Activated CD8-positive, alpha-beta memory T cell treated with anti-CD3 and anti-CD28 coated beads for 36 hours (primary cell): ENCODE data around the gene GAL. TPM values are rescaled to one million over a fixed set of nuclear protein-coding genes. Genes with fewer than 3 reads are reported as not detected.

ENCODE experiments used
- CTCF ChIA-PET: fragments of 350-600 bp; sonication (Branson Sonifier 250); formaldehyde crosslinking; loops from one replicate; lab custom pipeline; 2021; ENCODE audit warnings: antibody characterized with exemption; lab: Charles Lee
- POLR2A ChIA-PET: fragments of 350-600 bp; sonication (Branson Sonifier 250); formaldehyde crosslinking; loops from one replicate; lab custom pipeline; 2021; ENCODE audit warnings: antibody characterized with exemption; lab: Charles Lee
- total RNA-seq, 2 experiments: library from RNA; stranded (reverse); gene quantifications; one replicate each; pipeline ENCODE4 v1.2.3, GENCODE V29; 2021

The GAL gene
- total RNA-seq, 2 experiments from 2014 or later: 2.0 to 2.6 TPM

DNA sequence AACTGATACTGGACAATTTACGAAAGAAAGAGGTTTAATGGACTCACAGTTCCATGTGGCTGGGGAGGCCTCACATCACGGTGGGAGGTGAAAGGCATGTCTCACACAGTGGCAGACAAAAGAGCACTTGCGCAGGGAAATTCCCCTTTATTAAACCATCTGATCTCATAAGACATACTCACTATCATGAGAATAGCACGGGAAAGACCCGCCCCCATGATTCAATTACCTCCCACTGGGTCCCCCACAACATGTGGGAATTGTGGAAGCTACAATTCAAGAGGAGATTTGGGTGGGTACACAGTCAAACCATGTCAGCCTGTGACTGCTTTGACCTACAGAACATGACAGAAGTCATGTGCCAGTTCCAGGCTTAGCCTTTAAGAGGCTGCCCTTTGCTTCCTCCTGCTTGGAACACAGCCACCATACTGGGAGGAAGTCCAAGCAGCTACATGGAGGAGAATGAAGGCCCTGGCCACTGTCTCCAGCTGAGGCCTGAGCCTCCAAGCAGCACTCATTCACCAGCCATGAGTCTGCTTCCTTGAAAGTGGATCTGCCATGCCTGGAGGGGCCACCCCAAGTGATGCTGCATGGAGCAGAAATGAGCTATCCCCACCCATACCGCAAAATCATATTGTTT, 10.9 kb upstream of the GAL start:
- POLR2A ChIA-PET: no interaction called here
- CTCF ChIA-PET: interaction anchor here (1.0 to 1.6 kb wide), 2 partner anchors 31 to 171 kb away, joined by 3 to 4 read pairs; no protein-coding TSS in a partner anchor

DNA sequence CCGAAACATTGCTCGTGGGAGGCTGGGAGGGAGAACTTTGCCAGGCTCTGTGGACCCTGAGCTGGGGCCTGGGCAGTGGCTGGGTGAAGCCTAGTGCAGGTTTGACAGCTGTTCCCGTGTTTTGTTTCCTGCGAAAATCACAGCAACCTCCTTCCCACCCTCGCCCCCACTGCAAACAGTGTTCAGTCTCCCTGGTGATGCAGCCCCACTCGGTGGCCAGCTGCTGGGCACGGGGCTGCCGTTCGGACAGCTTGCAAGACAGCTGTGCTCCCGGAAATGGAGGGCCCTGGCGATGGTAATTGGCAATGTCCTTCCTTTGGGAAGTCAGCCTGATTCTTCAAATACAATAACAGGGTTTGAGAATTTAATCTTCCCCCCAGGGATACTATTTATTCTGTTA, 10.4 kb upstream of the GAL start:
- ChIA-PET CTCF (interaction anchor here (1.0 kb wide), 1 partner anchor 170 kb away, joined by 4 read pairs; no protein-coding TSS in a partner anchor), POLR2A (no interaction called here)

DNA sequence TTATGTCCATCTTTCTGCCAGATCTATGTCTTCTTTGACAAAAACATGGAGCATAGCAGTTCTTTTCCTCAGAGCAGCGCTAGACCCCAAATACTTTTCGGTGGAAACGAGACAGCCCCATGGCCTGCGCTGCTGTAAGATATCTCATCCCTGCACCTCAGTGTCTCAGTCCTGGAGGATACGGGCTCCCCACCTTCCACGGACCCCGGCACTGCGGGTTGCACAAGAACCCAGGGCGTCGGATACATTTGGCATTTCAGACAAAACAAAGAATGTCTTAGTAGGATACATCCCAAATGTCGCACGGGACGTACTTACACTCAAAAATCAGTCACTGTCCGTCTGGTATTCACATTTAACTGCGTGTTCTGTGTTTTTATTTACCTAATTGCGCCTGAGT, 9.9 kb upstream of the GAL start:
- ChIA-PET POLR2A (no interaction called here), CTCF (no interaction called here)

DNA sequence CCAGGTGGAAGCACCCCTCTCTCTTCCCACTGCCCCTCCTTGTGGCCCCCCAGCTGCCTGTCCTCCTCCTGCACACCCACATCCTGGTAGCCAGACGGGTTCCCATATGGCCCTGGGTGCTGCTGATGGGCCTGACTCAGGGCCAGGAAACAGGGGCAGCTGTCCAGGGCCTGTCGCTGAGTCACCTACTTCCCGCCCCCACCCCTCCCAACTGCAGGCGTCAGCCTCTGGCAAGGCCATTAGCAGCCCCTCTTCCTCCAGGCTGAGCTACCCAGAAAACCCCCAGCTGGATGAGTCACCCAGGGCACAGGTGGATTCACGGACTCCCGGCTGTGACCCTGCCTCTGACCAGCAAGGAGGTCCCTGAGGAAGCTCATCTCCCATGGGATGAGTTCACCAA, 6.9 kb upstream of the GAL start:
- CTCF ChIA-PET: no interaction called here
- POLR2A ChIA-PET: no interaction called here

DNA sequence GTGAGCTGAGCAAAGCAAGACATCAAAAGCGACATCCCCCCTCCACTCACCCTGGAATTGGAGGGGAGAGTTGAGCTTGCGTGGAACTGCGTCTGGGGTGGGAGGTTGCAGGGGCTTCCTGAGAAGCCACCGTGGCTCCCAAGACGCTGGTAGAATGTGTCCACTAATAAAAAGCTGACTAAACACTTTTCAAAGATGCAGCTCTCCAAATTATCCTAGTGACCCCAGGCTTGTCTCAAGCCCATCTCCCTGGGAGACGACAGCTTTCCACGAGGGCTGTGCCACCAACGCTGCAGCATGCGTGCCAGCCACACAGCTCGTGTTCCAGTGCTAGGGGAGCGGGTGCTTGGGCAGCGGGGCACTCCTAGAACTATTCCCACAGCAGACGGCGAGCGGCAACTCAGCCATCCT, 6.3 kb upstream of the GAL start:
- ChIA-PET CTCF (no interaction called here), POLR2A (no interaction called here)

DNA sequence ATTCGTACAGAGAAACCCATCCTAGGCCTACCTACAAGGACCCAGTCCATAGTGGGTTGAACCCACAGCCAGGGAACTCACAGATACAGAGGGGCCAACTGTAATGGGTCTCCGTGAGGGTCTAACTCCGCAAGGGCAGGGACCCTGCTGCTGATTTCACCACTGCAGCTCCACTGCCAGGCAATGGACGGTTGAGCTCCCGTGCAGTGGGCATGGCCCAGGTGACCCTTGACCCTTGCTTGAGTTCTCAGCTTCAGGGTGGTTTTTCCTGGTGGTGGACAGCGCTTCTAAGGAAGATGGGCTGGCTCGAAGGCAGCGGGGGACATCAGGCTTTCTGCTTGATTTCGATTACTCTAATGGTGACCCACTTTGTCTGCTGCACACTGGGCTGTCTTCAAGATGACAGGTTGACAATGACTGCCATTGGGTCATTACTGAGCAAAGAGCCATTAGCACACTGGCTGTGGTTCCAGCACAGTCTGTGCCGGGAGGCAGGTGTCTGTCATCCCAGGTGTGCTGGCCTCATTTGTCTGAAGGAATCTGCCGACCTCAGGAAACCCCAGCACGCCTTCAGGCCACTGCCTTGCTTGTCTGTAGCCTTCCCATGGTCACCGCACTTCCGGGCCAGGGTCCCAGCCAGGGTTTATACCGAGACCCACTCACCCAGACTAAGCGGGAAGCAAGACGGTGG, 3.7 kb upstream of the GAL start:
- POLR2A ChIA-PET: no interaction called here
- CTCF ChIA-PET: no interaction called here

DNA sequence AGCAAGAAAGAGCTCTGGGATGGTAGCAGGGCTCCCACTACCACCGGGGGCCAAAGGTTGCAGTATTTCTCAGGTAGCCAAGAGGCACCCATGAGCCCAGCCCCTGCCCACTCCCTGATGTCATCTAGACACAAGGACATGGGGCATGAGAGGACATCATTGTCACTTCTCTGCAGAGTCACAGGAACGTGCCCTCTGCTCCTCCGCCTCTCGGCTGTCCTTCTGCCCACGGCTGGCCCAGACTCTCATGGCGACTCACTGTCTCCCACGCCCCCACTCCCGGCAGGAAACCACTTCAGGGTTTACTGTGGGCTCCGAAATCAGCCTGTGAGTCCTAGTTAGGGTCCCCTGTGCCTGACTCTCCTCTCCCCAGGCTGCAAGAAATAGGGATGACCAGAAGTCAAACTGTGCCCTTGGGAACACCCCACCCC, 1.8 kb upstream of the GAL start:
- ChIA-PET POLR2A (no interaction called here), CTCF (no interaction called here)

DNA sequence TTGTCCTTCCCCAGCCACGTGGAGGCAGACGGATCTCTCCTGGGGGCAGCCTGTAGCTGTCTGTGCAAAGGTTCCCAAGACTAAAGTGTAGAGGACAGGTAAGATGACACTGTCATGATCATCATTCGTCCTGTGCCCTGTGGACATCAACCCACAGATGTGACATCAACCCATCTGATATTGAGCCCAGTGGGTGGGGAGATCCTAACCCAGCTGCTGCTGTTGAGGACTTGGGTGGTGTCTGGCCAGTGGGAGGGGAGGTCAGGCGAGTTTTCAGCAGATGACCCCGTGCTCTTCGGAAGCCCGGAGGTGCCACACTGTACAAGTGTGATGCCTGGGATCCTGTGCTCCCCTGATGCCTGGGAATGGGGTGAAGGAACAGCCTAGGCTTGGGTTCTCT, 1.2 kb upstream of the GAL start:
- POLR2A ChIA-PET: no interaction called here
- CTCF ChIA-PET: no interaction called here

DNA sequence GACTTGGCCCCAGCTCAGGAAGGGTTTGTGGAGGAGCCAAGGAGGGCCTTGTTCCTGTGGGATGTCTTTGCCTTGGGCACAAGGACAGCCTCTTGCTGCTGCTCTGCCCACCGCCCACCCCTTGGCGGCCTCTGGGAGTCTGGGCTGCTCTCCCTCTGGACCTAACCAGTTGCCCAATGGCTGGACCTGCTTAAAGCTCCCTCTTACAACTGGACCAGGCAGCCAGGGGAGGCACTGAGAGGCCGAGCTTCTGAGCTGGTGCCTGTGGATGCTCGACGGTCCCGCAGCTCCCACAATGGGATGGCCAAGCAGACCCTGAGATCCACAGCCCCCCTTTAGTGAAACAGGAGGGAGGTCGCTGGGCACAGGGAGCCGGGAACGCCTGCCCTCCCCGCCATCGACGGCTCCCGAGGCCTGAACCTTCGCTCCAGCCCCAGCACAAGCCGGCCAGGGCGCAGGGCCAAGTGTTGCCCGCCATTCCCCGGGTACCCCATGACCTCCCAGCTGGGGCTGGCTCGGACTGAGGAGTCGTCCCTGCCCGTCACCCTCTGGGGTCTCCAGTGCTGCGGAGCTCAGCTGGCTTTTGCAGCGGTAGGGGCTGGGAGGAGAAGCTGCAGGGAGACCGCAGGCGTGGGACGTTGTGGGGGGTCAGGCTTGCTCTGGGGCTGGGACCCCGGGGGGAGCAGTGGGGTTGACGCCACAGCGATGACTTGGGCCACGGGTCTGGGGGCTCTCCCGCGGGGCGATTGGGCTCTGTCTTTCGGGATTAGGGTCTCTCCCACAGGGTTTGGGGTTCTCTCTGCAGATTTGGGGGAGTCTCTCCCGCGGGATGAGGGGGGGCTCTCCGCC, 584 bp upstream of the GAL start:
- ChIA-PET POLR2A (no interaction called here), CTCF (no interaction called here)

DNA sequence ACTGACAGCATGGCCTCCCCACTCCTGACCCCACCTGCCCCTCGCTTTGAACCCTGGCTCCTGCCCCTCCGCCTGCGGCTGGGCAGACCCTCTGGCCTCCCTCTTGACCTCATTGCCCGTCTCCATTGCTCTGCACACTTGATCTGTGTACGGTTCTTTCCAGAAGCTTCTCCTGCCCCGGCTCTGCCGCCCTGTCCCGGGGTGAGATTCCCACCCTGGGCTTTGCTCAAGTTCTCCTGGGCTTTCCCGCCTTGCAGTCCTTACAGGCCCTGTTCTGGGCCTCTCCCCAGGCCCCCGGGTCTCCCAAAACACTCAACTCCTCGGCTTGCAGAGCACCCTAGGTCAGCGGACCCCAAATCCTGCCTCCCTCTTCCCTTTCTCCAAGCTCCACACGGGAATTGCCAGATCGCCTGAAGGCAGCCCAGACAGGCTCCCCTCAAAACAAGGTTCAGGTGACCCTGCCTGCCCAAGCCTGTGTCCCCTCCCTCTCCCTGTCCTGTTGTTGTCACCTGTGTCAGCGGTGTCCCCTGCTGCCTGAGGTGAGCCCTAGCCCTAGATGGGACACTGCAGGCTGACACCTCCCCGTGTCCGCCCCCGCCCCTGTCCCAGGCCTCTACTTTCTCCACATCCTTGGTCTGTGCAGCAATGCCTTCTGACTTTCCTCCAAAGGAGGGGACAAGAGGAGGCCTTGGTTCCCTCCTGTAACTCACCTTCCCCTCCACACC, 1.5 kb downstream of the GAL start:
- CTCF ChIA-PET: no interaction called here
- POLR2A ChIA-PET: no interaction called here

DNA sequence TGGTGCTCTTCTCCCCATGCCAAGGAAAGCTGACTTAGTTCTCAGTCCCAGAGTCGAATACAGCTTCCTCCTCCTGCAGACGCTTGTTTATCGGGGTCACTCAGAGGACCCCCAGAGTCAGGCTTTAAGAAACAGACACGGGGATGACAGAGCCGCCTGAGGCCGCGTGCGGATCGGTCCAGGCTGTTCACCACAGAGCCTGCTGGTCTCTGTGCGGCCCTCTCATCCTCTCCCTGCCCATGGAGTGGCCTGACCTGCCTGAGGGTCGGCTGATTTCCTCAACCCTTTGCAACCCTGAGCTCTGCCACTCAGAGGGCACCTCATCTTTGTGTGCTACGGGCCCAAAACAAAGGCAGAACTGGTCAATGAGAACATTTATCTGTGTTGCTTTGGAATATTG, 2.1 kb downstream of the GAL start:
- ChIA-PET POLR2A (no interaction called here), CTCF (no interaction called here)

DNA sequence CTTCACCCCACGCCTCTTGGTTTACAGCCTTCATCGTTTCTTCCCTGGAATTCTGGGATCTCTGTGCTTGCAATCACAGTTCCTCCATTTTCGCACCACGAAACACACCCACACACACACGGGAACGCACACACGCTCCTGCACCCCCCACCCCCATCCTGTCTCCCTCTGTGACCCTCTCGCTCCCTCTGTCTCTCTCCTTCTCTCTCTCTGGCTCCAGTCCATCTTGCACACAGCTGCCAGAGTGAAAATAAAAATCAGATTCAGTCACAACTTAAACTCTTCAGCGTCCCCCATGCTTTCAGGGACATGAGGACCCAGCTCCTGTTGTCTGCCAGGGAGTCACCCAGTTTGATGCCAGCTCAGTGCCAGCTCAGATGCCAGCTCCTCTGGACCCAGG, 3.0 kb downstream of the GAL start:
- ChIA-PET CTCF (no interaction called here), POLR2A (no interaction called here)

DNA sequence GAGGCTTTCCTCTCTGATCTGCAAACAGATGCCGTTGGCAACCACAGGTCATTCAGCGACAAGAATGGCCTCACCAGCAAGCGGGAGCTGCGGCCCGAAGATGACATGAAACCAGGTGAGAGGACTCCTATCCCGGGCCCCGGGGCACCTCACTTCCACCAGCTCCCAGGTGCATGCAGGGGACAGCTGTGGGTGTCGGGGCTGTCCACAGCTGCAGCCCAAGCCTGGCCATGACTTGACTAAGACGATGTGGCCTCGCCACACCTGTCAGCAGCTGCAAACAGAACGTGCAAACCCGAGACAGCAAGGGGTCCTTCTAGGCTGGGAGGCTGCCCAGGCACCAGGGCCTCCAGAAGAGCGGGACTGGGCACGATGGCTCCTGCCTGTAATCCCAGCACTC, 3.6 kb downstream of the GAL start:
- CTCF ChIA-PET: no interaction called here
- POLR2A ChIA-PET: no interaction called here

DNA sequence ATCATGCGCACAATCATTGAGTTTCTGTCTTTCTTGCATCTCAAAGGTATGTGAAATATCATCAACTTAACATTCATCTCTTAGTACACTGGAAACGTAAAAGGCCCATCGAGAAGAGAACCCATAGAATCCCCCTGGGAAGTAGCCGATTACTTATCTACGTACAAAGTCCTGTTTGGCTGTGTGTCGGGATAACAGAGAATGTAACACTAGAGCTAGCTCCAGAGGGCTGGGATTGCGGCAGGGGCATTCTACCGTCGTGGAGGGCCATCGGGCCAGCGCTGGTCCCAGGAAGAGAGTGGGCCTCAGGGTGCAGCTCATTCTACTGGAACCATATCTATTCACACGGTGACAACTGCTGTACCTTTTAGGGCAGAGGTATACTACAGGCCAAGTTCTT, 4.5 kb downstream of the GAL start:
- ChIA-PET POLR2A (no interaction called here), CTCF (interaction anchor here (0.6 kb wide), 1 partner anchor 160 kb away, joined by 3 read pairs; no protein-coding TSS in a partner anchor)

DNA sequence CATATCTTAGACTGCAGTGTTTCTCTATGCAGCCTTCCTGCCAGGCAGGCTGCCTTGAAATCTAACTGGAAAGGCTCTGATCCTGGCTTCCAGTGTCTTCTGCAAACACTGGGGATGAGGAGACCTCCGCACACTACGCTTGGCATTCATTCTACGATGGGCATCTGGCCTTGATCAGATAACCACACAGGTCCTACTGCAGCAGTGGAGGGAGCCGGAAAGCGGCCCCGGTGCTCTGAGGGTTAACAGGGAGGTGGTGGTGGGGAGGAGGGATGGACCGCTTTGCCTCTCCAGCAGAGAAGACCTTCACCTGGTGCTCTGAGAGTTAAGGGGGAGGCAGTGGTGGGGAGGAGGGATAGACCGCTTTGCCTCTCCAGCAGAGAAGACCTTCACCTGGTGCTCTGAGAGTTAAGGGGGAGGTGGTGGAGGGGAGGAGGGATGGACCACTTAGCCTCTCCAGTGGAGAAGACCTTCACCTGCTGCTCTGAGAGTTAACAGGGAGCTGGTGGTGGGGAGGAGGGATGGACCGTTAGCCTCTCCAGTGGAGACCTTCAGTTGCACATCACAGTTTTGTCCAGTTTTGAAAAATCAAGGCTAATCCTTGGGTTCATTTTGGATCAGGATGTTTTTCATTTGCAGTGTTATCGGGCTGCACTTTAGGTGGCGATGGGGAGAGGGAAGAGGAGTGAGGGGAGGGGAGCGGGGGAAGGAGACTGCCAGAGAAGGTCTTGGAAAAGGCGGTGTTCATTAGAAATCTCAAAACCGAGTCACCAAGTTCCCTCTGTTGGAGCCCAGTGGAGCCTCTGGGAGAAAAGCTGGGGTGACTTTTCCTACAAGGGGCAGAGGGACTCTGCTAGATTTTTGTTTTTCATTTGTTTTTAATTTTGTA, 5.6 kb downstream of the GAL start:
- POLR2A ChIA-PET: no interaction called here
- CTCF ChIA-PET: no interaction called here

DNA sequence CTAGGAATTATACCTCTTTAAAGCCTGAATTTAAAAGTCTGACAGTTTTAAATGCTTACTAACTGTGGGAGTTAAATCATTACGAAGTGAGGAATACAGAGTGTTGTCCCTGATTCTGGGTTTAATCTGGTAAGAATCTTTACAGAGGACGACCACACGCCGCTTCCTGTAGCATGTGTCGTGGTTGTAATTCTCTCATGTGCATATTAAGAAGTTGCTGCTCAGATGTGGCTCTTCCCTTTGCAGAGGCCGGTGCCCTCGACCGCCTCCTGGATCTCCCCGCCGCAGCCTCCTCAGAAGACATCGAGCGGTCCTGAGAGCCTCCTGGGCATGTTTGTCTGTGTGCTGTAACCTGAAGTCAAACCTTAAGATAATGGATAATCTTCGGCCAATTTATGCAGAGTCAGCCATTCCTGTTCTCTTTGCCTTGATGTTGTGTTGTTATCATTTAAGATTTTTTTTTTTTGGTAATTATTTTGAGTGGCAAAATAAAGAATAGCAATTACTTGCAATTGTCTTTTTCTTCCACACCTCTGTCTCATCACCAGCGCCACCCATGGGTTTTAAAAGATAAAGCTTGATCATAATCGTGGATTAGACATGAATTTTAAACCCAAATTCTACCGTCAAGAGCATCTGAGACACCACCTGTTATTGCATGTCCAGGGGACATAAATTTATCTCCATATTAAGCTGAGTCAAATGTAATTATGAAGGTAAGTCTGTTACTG, 6.5 kb downstream of the GAL start:
- CTCF ChIA-PET: no interaction called here
- POLR2A ChIA-PET: no interaction called here

DNA sequence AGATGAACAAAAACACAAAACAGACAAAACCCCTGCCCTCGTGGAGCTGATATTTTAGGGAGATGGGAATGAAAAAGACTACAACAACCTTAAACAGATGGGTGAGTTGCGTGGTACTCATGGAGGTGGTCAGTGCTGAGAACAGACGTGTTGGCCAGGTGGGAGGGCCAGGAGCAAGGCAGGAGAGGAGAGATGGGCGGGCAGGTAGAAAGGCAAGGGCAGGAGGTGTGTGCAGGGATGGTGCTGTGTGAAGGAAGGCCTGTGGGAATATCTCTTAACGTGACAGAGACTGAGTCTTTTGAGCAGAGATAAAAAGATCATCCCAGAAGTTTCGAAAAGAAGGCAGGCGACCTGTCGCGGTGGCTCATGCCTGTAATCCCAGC, 7.0 kb downstream of the GAL start:
- CTCF ChIA-PET: no interaction called here
- POLR2A ChIA-PET: no interaction called here

DNA sequence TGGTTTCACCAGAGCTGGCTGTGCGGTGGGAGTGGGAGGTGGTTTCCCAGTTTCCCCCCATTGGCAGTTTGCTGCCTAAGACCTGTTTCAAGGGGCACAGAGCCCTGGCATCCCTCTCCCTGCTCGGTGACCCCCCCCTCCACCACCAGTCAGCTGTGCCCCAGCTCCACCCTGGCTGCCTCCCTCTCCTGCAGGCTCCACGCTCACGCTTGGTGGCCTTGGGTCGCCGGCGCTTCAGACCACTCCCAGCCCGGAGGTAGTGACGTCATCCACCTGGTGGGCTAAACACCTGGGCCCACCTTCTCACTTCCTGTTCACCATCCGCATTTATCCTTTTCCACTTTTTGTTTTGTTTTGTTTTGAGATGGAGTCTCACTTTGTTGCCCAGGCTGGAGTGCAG, 7.8 kb downstream of the GAL start:
- POLR2A ChIA-PET: no interaction called here
- CTCF ChIA-PET: no interaction called here
